LHCN-M2 (cell line): Measurements from ENCODE around the gene PTMS. TPM values are rescaled to one million over a fixed set of nuclear protein-coding genes. Genes with fewer than 3 reads are reported as not detected.

Experiments
- DNase-seq: peaks from one replicate; pipeline ENCODE4 v3.0.0-alpha.2; 2012; ENCODE audit warnings: low read depth
- total RNA-seq: library from RNA; depleted of rRNA; stranded (reverse); fragments of >200 nt; gene quantifications from 2 replicates; pipeline ENCODE4 v1.2.3, GENCODE V29; 2014

Gene PTMS
- total RNA-seq, 1 experiment from 2014 or later = 244 TPM

DNA sequence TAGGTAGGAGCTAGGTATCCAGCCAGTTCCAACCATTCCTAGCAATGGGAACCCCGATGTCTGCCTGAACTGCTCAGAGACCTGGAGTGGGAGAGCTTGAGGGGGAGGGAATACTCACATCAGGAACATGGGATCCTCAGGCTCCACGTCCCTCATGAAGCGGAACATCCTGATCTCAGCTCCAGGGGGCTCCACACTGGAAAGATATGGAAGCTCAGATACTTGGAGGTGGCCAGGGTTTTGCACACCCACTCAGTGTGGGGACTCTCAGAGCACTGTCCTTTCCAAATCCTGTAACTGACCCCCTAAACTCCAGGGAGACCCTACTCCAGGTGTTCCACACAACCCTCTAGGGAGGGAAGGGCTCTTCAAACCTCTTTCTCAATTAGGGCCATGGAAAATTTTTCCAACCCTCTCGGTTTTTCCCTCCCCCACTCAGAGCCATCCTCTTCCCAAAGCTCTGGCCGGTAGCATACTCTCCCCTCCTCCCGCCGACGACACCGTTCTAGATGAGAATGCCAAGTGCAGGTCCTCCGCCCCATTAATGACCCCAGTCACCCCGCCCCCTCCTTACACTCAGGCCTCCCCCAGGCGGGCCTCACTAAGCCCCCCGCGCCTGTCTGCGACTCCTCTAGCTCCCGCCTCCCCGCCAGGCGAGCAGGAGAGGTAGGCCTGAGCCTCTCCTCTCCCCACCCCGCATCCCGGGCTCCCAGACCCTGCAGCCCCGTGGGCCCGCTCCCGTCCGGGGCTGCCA is 13.8 kb upstream of the PTMS start:
- peak; percentile 61 for DNase-seq

DNA sequence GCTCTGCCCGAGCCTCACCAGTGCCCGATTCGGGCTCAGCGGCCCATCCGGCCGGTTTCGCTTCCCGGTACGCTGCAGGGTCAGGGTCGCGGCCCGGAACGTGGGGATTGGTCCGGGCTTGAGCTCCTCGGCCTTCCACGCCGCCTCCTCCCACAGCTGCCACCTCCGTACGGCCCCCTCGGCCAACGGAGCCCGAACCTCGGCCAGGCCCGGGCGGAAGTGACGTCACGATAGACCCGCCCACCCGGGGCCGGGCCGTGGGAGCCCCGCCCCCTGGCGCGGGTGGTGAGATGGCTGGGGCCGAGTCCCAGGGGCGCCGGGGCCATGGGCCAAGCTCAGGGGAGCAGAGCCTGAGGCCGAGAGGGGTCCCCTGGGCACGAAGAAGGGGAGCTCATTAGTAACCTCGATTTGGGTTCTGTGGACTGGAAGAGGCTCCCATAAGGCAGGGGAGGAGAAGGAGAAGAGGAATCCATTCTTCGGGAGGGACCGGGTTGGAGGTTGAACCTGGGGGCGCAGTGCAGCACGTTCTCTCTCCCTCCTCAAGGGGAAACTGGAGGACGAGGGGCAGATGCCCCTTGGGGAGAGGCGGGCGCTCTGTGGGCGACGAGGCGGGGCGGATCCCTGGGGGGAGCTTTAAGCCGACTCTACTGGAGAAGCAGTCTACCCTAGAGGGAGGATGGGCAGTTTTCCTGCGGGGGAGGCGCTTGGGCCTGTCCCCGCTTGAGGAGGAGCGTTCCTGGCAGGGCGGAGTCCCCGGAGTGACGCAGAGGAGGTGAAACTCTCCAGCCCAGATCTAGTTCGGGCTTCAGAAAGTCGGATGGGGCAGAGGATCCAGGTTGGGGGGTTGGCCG is 13.0 kb upstream of the PTMS start, which contains the start of gene MLF2:
TSS of gene MLF2 (minus strand) at position 221 of the 851 bp plus-strand sequence. CDS start 807 bp downstream, outside the sequence.
- peak; percentile 98 for DNase-seq

DNA sequence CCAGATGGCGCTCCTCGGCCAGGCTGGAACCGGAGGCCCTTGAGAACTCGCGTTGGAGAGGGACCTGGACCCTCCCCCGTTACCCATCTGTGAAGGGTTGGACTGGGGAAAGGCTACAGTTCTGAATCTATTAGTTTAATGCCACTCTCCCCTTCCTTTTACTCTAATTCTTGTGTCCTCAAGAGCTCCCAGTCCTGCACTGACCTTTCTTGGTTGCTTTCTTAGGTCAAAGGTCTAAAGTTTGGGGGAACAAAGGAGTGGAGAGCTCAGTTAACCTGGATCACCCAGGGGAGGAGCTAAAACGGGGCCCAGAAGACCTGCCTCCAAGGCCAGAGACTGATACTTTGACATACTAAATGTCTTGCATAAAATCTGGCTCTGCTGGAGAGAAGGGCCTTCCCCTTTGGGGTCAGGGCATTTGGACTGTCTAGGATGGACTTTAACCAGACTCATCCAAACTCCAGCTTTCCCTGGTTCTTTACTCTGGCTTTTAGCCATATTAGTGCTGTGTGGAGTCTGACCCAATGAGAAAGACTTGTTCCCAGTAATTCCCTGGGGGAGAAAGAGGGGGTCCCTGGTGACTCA is 12.3 kb upstream of the PTMS start:
- DNase-seq = no peak

DNA sequence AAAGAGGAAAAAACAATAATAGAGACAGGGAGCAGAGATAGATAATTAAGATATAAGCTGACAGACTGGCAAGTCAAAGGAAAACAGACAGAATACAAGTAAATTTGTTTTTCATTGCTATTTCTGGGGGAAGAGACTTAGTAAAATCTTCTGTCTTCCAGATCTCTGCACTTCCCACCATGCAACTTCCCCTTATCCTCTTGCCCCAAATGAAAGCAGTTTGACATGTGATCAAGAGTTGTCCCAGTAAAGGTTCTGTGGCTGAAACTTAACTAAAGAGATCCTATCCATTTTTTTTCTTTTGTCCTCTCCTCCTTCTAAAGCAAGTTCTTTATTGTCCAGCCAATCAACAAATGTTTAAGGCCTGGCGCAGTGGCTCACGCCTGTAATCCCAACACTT is 11.8 kb upstream of the PTMS start:
- no peak for DNase-seq

DNA sequence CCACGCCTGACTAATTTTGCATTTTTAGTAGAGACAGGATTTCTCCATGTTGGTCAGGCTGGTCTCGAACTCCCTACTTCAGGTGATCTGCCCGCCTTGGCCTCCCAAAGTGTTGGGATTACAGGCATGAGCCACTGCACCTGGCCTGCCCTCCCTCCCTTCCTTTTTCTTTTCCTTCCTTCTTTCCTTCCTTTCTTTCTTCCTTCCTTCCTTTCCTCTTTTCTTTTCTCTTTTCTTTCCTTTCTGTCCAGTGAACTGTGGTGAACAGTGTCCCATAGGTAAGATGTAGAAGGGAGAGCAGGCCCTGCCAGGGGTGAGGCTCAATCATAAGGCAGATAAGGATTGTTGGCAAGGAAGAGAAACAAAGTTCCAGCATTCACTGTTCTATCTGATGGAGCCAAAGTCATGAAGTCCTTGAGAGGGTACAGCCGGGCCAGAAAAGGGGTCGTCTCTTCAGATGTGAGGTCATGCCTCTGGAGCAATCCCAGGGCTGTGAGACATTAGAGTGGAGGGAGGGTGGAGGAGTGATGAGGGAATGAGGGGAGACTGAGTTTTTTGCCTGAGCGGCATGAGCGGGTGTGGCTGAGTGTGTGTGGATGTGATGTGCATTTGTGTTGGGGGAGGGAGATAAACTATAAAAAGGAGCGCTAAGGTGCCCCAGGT is 9.0 kb upstream of the PTMS start:
- no peak for DNase-seq

DNA sequence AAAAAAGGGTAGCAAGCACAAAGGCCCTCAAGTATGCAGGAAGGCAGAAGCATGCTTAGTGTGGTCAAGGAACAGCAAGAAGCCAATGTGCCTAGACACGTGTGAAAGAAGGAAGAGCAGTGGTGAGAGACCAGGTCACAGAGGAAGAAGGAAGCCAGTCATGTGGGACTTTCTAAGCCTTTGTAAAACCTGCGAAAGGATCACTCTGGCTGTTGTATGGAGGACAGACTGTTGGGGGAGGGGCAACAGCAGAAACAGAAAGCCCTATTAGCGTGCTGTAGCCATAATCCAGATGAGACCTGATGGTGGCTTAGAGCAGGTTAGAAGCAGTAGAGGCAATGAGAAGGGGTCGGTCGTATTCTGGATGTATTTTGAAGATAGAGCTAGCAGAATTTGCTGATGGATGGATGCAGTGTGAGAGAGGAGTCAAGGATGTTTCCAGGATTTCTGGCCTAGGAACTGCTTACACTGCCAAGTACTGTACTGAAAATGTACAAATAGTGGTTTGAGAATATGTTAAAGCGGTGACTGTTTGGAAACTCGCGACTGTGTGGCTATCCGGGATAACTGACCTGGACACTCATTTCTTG is 7.6 kb upstream of the PTMS start:
- DNase-seq = no peak

DNA sequence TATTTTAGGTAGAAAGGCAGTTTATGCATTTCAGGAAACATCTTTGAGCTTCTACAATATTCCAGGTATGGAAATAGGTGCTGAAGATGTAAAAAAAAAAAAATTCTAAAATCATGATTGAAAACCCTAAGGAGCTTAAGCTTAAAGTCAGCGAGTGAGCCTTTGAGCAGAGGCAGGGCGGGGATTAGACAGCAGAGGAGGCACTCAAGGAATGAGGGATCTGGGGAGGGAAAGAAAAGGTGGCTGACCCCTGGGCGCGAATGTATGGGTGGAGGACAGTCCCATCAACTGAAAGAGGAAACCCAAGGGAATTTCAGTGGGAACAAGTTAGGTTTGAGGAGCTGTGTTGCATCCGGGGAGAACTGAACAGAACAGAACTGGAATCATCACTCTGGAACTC is 6.4 kb upstream of the PTMS start:
- DNase-seq = no peak

DNA sequence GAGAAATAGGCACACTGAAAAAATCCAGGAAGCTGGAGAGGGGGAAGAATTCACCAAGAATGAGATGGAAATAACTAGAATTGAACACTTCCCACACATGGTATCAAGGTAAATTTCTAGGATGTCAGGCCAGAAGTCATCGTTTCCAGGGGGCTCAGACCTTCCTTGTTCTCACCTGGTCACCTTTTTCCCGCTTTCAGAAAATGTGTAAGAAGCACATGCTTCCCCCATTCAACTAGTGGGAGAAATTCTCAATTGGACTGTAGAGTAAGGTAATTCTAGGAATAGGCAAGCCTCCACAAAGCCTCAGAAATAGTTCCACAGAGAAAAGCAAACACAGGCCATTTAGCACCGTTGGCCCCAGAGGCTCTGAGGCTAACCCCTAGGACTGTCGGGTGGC is 2.8 kb upstream of the PTMS start:
- DNase-seq = no peak

DNA sequence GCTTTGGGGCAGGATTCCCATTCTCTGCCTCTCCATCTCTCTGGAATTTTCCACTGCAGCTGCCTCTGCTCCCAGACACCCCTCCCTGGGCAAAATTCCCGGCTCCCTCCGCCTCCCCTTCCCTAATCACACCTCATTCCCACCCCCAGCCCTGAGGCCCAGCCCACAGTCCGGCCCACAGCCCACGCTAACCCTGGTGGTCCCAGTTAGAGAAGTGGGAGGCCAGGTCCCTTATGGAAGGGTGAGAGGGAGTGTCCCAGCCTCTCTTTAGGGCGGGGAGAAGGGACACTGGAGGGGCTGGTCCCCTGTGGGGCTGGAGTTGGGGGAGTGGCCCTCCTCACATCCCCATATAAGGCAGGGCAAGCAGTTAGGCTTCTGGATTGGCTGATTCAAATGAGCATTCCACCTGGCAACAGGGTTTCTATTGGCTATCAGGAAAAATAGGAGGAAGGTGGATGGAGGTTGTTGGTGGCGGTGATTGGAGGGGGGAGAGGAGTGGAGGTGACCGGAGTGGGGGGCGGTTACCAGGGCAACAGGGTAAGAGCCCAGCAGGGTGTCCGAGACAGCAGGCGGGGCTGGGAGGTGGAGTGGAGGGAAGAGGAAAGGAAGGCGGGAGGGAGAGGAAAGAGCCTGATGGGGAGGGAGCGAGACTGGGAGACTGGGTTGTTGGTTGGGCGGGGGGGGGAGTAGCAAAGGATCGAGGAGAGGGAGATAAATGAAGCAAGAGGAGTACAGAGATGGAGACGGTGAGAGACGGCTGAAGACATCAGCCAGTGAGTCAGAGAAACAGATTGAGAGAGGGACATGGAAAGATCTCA is 1.9 kb upstream of the PTMS start:
- peak; percentile 100 for DNase-seq

DNA sequence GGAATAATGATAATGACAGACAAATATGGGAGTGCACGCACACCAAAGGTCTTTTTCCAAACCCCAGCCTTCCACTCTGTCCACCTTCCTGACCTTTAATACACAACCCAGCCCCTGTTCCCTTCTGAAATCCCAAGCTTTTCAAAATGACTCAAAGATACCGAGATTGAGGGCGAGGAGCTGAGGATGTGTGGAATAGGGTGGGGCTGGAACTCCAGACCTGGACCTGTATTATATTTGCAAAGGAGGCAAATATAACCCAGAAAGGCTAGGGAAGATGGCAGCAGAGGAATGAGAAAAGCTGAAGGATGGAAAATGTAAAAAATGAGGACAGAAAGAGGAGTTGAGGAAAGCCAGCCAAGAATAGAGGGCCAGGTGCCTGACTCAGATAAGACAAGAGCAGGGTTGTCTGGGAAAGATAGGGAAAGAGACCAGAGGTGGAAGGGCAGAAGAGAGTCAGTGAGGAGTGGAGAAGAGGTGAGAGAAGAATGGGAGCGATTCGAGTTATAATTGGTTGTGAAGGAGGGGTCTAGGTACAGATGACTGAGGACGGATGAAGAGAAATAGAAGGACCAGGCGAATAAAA is 1.0 kb upstream of the PTMS start:
- DNase-seq = no peak

DNA sequence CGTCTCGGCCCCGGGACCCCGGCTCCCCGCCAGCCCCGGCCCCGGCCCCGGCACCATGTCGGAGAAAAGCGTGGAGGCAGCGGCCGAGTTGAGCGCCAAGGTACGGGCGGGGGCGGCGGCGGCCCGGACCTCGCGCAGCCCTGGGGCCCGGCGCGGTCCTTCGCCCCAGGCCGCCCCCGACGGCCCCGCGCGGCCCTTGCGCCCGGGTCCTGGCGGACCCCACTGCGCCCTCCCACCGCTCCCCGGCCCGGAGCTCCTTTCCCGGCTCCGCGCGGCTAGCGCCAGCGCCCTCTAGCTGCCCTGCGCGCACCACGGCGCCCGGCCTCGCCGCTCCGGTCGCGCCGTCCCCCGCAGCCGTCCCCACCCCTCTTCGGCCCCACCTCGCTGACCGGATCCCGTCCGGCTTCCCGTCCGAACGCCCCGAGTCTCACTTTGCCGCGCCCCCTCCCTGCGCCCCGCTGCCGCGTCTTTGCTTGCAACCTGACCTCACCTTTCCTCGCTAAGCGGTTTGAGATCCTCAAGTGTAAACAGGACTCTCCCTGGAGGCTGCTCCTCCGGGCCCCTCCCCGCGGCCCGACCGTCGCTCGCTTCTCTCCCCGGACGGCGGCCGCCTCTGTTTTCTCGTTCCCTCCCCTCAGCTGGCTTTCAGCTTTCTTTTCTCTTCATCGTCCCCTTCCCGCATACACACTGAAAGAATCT is 637 bp downstream of the PTMS start:
- DNase-seq = peak; percentile 68

DNA sequence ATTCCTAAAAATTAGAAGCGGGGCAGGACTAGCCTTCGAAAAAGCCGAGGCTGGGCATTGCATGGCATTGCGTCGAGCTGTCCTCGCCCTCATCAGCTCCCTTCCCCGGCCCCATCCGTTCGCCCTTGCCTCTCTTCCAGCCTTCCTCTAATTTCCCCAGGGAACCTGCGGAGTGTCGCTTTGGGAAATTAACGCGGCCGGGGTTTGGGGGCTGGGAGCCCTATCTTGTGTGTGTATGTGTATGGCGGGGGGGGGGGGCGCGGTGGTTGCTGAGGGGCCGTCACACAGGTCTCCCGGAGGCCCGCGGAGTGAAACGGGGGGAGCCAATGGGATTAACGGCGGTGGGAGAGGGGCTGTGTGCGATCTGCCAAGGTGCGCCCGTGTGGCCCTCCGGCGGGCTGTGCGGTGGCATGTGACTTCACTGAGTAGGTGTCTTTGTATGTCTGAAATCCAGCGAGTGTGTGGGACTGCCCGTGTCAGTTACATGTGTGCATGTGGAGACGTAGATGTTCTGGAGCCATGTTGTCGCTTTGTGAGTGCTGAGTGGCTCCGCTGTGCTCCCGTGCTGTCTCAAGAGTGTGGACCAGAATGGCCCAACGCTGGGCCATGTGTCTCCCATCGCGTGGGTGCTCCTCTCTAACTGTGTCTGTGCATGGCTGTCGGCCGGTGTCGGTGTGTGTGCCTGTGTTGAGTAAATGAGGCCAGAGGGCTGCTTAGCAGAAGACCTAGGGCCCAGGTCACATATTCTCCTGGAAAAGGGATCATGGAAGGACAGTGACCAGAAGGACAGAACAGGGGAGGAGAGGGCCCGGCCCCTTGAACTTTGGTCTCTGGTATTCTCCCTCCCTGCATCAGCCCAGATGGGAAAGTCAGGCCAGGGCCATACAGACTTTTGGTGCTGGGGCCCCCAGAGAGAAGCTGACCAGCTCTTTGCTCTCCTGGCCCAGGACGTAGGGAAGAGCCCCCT is 1.5 kb downstream of the PTMS start:
- no peak for DNase-seq

DNA sequence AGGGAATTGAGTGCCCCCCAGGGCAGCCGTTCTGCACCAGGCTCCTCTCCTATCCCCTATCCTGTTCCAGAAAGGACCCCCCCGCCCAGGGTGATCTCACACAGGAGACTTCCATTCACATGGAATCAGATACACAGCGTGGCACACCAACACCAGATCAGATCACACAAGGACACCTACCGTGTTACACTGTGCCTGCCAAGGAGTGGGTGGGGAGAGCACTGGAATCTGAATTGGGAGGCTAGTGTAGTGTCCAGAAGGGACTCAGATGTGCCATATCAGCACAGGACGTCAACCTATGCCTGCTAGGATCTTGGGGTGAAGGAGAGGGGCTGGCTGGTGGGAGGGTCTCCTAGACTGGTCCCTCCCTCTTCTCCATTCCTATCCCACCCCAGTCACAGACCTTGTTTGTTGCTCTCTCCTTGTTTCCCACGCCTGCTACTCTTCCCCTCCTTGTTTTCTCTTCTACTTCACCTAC is 2.3 kb downstream of the PTMS start:
- no peak for DNase-seq

DNA sequence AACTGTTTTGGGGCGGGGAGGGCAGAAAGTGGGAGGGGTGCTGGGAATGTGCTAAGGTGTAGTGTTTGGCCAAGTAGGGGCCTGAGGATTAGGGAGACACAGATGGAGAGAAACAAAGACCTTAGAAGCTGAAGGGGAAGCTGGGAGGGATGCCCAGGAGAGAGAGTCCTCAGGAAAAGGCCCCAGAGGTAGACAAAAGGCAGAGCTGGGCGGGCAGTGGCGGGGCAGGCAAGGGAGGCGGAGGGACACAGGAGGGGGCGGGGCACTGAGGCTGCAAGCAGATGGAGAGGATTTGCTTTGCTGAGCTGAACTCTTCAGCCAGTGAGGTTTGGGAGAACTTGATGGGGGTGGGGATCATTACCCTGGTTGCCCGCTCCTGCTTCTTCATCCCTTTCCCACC is 2.8 kb downstream of the PTMS start:
- DNase-seq = no peak

DNA sequence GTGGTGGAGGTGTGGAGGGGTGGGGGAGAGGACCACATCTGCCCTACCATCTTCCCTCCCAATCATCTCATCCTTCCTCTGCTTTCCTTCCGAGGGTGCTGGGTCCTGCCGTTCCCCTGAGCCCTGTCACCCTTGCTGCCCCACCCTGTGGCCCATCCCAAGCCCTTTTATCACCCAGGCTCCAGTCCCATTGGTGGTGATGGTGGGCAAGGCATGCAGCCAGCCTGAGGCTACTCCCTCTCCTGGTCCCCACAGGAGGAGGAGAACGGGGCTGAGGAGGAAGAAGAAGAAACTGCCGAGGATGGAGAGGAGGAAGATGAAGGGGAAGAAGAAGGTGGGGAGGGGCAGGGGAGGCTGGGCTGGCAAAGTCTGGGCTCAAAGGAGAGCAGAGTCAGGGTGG is 3.5 kb downstream of the PTMS start:
- no peak for DNase-seq

DNA sequence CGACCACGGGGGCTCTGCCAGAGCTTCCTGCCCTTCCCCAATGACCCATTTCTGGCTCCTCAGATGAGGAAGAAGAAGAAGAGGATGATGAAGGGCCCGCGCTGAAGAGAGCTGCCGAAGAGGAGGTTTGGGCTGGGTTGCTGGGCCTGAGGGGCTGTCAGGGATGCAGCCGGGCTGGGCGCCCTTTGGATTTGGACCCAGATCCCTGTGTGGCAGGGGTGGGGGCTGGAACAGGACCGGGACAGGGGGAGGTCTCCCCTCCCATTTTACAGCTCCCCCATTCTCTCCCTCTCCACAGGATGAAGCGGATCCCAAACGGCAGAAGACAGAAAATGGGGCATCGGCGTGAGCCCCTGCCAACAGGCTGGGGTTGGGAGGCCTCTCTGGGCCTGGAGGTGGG is 3.9 kb downstream of the PTMS start:
- no peak for DNase-seq

DNA sequence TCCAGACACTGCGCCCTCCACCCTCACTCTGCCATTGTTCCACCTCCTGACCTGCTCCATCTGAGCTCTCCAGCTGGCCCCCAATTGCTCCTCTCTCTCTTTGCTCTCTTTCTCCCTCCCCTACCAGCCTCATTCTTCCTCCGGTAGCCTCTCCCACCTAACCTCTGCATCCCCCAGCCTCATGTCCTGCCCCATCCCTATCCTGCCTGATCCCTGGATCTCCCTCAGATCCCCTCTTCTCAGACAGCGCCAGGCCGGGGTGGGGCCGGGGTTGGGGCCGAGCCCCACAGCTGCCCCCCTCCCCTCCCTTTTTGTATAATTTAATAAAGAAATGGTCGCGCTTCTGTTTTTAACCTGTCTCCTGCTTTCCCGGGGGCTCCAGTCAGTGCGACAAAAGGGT is 4.4 kb downstream of the PTMS start:
- DNase-seq = no peak

DNA sequence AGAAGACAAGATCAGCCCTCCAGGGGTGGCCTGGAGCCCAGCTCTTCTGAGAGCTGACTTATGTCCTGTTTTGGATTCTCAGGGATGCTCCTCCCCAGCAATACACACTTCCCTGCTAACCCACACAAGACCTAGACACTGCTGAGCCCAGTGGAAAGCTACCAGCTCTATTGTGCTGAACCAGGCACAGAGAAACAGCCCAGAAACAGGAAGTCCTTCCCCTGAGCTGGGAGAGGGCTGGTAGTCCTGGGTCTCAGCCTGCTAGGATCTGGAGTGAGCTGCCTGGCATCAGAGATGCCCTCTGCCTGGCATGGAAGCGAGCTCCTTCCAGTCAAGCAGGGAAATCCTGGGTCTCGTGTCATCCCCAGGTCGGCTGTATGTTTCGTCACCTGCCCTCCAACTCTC is 4.9 kb downstream of the PTMS start:
- DNase-seq = no peak
